ENCODE results near the gene DDR1. TPM values are rescaled to one million over a fixed set of nuclear protein-coding genes. Genes with fewer than 3 reads are reported as not detected.

Gene DDR1
- polyA plus RNA-seq, 1 donor (not counting 4 experiments of a cell fraction or from before 2014, with no cell fraction given) = 104 TPM

GRCh38 chr6:30896541-30896940 lies 12.2 kb downstream of the DDR1 start:
- H4K20me1 ChIP-seq (ENCODE audit: control insufficient read depth, extremely low read depth, insufficient read depth, low read length) = peaks cover 3% of the 10 kb centered on the region
- H3K79me2 ChIP-seq (ENCODE audit: control insufficient read depth, insufficient read depth, low read length) = peaks cover 27% of the 10 kb centered on the region
- no peak overlapping the region for H2AFZ ChIP-seq (ENCODE audit: control insufficient read depth, low read length)
- H3K36me3 ChIP-seq (ENCODE audit: control insufficient read depth in 2 of 2, extremely low read depth in 1 of 2, insufficient read depth in 2 of 2, low read length in 2 of 2) = peaks cover 65 to 75% of the 10 kb centered on the region in 2 experiments
- H3K9me1 ChIP-seq (ENCODE audit: control insufficient read depth, extremely low read depth, insufficient read depth, low read length) = no peaks in the 10 kb centered on the region
- H3K9me3 ChIP-seq (ENCODE audit: control insufficient read depth, low read depth, low read length) = no peaks in the 10 kb centered on the region
- TF ChIP-seq EZH2 (IDR thresholded peaks at IDR 0.05; ENCODE audit: low read length) (no peak), CTCF (optimal IDR thresholded peaks at IDR 0.05 in 1 of 3, IDR thresholded peaks at IDR 0.05 in 1 of 3, conservative IDR thresholded peaks at IDR 0.05 in 1 of 3; ENCODE audit: extremely low read depth in 1 of 3, insufficient read depth in 2 of 3, low read length in 3 of 3) (no peak)
- no peak for DNase-seq (ENCODE audit: low read depth, low spot score)
- H3K4me2 ChIP-seq (ENCODE audit: control insufficient read depth, extremely low read depth, insufficient read depth, low read depth, low read length) = no peak overlapping the region
- H3K27ac ChIP-seq (ENCODE audit: control insufficient read depth, insufficient read depth, low read length) = no peak overlapping the region
- H3K27me3 ChIP-seq (ENCODE audit: control insufficient read depth, extremely low read depth, insufficient read depth, low read length) = no peaks in the 10 kb centered on the region
- FAIRE-seq = no peak
- no peak overlapping the region for H3K9ac ChIP-seq (ENCODE audit: control insufficient read depth, extremely low read depth, insufficient read depth, low read length)
- dilution Hi-C loops (cut with MboI; ENCODE audit: extremely low pct_ligation_motif_present, low sequenced_read_pairs) = no loop called here
- no peaks in the 10 kb centered on the region for H3K4me1 ChIP-seq (ENCODE audit: control insufficient read depth, extremely low read depth, insufficient read depth, low read length)
- no peak overlapping the region for H3K4me3 ChIP-seq (ENCODE audit: control insufficient read depth in 2 of 3, extremely low read depth in 1 of 3, insufficient read depth in 2 of 3, low read depth in 1 of 3, low read length in 3 of 3)

GRCh38 chr6:30897882-30898281 lies 13.6 kb downstream of the DDR1 start:
- Histone ChIP-seq H3K27ac (ENCODE audit: control insufficient read depth, insufficient read depth, low read length) (no peak overlapping the region), H4K20me1 (ENCODE audit: control insufficient read depth, extremely low read depth, insufficient read depth, low read length) (peaks cover 3% of the 10 kb centered on the region), H3K9me3 (ENCODE audit: control insufficient read depth, low read depth, low read length) (no peaks in the 10 kb centered on the region), H3K9me1 (ENCODE audit: control insufficient read depth, extremely low read depth, insufficient read depth, low read length) (no peaks in the 10 kb centered on the region), H3K79me2 (ENCODE audit: control insufficient read depth, insufficient read depth, low read length) (peaks cover 16% of the 10 kb centered on the region), H3K9ac (ENCODE audit: control insufficient read depth, extremely low read depth, insufficient read depth, low read length) (no peak overlapping the region), H3K27me3 (ENCODE audit: control insufficient read depth, extremely low read depth, insufficient read depth, low read length) (no peaks in the 10 kb centered on the region), H2AFZ (ENCODE audit: control insufficient read depth, low read length) (no peak overlapping the region), H3K4me2 (ENCODE audit: control insufficient read depth, extremely low read depth, insufficient read depth, low read depth, low read length) (no peak overlapping the region), H3K4me1 (ENCODE audit: control insufficient read depth, extremely low read depth, insufficient read depth, low read length) (peaks cover 9% of the 10 kb centered on the region), H3K4me3 (ENCODE audit: control insufficient read depth in 2 of 3, extremely low read depth in 1 of 3, insufficient read depth in 2 of 3, low read depth in 1 of 3, low read length in 3 of 3) (no peak overlapping the region), H3K36me3 (ENCODE audit: control insufficient read depth in 2 of 2, extremely low read depth in 1 of 2, insufficient read depth in 2 of 2, low read length in 2 of 2) (peaks cover 53 to 61% of the 10 kb centered on the region in 2 experiments)
- FAIRE-seq = no peak
- DNase-seq (ENCODE audit: low read depth, low spot score) = no peak
- TF ChIP-seq EZH2 (IDR thresholded peaks at IDR 0.05; ENCODE audit: low read length) (no peak), CTCF (optimal IDR thresholded peaks at IDR 0.05 in 1 of 3, IDR thresholded peaks at IDR 0.05 in 1 of 3, conservative IDR thresholded peaks at IDR 0.05 in 1 of 3; ENCODE audit: extremely low read depth in 1 of 3, insufficient read depth in 2 of 3, low read length in 3 of 3) (no peak)
- dilution Hi-C loops (cut with MboI; ENCODE audit: extremely low pct_ligation_motif_present, low sequenced_read_pairs) = no loop called here
